T-helper 9 cell (primary cell): ENCODE data around the gene KCNMA1.

Experiments
- DNase-seq: peaks from one replicate; pipeline ENCODE4 v3.0.0-alpha.2; 2020

Gene KCNMA1

GRCh38 chr10:76902949-76903348, 734.7 kb downstream of the KCNMA1 start:
- DNase-seq = no peak

GRCh38 chr10:76901701-76902100, 735.9 kb downstream of the KCNMA1 start:
- DNase-seq = no peak

- DNase-seq = no peak
Observed at GRCh38 chr10:76899490-76899889, 738.1 kb downstream of the KCNMA1 start.

- no peak for DNase-seq
Observed at GRCh38 chr10:76892766-76893479, 744.7 kb downstream of the KCNMA1 start.

GRCh38 chr10:76887223-76888010, 750.2 kb downstream of the KCNMA1 start:
- DNase-seq = no peak

- no peak for DNase-seq
Observed at GRCh38 chr10:76885816-76886215, 751.8 kb downstream of the KCNMA1 start.

- DNase-seq = no peak
Observed at GRCh38 chr10:76884673-76885275, 752.8 kb downstream of the KCNMA1 start.

GRCh38 chr10:76883596-76883995, 754.0 kb downstream of the KCNMA1 start:
- no peak for DNase-seq

GRCh38 chr10:76882796-76883195, 754.8 kb downstream of the KCNMA1 start:
- DNase-seq = no peak

GRCh38 chr10:76882245-76882644, 755.4 kb downstream of the KCNMA1 start:
- DNase-seq = no peak

GRCh38 chr10:76881477-76882220, 756.0 kb downstream of the KCNMA1 start:
- no peak for DNase-seq

GRCh38 chr10:76880931-76881330, 756.7 kb downstream of the KCNMA1 start:
- DNase-seq = no peak

GRCh38 chr10:76879116-76879913, 758.3 kb downstream of the KCNMA1 start:
- DNase-seq = no peak

- no peak for DNase-seq
Observed at GRCh38 chr10:76878514-76878913, 759.1 kb downstream of the KCNMA1 start.

- DNase-seq = no peak
Observed at GRCh38 chr10:76874896-76875295, 762.7 kb downstream of the KCNMA1 start.

GRCh38 chr10:76874176-76874575, 763.4 kb downstream of the KCNMA1 start:
- no peak for DNase-seq

GRCh38 chr10:76871697-76872295, 765.8 kb downstream of the KCNMA1 start:
- no peak for DNase-seq

GRCh38 chr10:76869931-76870330, 767.7 kb downstream of the KCNMA1 start:
- DNase-seq = no peak

- DNase-seq = no peak
Observed at GRCh38 chr10:76868098-76868977, 769.3 kb downstream of the KCNMA1 start.

GRCh38 chr10:76866841-76867586, 770.6 kb downstream of the KCNMA1 start:
- no peak for DNase-seq
